ENCODE data around the gene PNPLA6.
A peak's percentile ranks its signal among the peaks of the same experiment; 100 is the strongest.

Gene PNPLA6

DNA sequence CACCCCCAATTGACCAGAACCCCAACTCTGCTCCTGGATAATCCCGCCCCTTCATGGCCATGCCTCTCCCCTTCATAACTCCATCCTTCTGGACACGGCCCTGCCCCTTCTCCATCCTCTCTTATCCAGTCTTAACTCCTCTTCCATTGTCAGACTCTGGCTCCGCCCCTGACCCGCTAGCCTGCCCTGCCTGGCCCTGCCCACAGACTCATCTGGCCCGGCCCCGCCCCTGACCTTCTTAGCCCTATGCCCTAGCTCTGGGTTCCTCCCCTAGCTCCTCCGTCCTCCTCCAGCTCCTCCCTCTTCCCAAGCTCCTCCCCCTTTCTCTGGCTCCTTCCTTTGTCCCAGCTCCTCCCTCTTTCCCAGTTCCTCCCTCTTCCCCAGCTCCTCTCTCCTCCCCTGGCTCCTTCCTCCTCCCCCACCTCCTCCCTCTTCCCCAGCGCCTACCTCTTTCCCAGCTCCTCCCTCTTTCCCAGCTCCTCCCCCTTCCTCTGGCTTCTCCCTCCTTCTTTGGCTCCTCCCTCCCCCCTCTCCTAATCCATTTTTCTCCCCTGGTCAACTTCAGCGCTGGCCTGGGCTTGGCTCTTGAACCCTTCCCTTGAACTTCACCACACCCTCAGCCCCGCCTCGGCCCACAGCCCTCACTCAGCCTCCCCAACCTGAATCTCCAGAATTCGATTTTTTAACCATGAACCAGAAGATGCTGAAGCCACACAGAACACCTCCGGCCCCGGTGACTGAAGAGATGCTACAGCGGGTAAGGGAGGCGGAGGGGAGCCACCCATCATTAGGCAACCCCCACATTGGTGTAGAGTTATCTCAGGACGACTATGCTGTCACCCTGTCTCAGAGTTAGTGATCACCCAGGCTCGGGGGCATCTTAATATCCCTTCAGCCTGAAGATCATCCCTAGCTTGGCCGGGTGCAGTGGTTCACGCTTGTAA, 28.9 kb upstream of the PNPLA6 start:
- no peak overlapping the region for H3K4me3 ChIP-seq (ENCODE audit: low read depth, low read length)
- TF ChIP-seq, protein P1, sequence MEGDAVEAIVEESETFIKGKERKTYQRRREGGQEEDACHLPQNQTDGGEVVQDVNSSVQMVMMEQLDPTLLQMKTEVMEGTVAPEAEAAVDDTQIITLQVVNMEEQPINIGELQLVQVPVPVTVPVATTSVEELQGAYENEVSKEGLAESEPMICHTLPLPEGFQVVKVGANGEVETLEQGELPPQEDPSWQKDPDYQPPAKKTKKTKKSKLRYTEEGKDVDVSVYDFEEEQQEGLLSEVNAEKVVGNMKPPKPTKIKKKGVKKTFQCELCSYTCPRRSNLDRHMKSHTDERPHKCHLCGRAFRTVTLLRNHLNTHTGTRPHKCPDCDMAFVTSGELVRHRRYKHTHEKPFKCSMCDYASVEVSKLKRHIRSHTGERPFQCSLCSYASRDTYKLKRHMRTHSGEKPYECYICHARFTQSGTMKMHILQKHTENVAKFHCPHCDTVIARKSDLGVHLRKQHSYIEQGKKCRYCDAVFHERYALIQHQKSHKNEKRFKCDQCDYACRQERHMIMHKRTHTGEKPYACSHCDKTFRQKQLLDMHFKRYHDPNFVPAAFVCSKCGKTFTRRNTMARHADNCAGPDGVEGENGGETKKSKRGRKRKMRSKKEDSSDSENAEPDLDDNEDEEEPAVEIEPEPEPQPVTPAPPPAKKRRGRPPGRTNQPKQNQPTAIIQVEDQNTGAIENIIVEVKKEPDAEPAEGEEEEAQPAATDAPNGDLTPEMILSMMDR (IDR thresholded peaks at IDR 0.05; ENCODE audit: low read depth, low read length) = no peak

DNA sequence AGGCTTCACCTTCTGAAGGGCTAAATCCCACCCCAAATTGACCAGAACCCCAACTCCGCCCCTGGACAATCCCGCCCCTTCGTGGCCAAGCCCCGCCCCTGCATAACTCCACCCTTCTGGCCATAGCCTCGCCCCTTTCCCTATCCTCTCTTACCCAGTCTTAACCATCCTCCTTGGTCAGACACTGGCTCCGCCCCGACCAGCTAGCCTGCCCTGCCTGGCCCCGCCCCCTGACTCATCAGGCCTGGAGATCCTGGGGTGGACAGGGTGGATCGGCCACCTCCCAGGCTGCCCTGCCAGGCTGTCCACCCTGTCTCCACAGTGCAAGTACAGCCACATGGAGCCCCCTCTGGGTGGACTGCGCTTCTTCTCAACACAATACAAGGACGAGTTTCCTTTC, 27.6 kb upstream of the PNPLA6 start:
- H3K4me3 ChIP-seq (ENCODE audit: low read depth, low read length) = no peak overlapping the region
- TF ChIP-seq, protein P1 (IDR thresholded peaks at IDR 0.05; ENCODE audit: low read depth, low read length) = no peak

DNA sequence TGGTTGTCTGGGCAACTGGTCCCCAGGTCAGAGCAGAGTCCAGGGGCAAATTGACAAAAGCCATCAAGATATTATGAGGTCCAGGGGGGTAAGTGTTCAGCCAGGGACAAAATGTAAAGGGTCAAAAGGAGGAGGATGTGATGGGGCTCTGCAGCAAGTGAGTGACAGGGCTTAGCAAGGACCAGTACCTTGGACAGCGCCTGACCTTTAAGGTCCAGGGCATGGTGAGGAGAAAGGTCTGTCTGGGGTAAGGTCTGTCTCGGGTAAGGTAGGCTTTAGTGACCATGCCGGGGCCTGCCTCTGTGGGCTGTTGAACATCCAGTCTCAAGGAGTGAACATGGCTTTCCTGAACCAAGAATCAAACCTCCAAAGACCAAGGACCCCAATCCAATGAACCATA, 25.9 kb upstream of the PNPLA6 start:
- H3K4me3 ChIP-seq (ENCODE audit: low read depth, low read length) = no peak overlapping the region
- TF ChIP-seq, protein P1 (IDR thresholded peaks at IDR 0.05; ENCODE audit: low read depth, low read length) = no peak

DNA sequence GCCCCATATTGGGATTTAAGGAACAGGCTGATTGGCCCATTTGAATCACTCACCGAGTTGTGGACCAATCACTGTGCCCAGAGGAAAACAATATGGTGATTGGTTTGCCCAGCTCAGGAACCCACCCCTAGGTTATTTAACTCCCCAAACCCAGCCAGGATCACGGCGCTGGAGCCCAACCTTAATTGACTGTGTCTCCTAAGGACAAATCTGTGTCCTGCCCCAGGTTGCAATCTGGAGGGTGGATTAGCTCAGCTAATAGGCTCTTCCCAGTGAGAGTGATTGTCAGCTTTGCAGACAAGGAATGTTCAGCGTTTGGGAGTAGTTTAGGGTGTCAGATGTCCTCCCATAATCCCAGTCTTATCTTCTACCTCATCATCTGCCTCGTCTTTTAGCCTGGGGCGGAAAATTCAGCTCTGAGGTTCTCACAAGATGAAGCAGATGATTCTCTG, 23.1 kb upstream of the PNPLA6 start:
- H3K4me3 ChIP-seq (ENCODE audit: low read depth, low read length) = no peak overlapping the region
- TF ChIP-seq, protein P1 (IDR thresholded peaks at IDR 0.05; ENCODE audit: low read depth, low read length) = no peak

DNA sequence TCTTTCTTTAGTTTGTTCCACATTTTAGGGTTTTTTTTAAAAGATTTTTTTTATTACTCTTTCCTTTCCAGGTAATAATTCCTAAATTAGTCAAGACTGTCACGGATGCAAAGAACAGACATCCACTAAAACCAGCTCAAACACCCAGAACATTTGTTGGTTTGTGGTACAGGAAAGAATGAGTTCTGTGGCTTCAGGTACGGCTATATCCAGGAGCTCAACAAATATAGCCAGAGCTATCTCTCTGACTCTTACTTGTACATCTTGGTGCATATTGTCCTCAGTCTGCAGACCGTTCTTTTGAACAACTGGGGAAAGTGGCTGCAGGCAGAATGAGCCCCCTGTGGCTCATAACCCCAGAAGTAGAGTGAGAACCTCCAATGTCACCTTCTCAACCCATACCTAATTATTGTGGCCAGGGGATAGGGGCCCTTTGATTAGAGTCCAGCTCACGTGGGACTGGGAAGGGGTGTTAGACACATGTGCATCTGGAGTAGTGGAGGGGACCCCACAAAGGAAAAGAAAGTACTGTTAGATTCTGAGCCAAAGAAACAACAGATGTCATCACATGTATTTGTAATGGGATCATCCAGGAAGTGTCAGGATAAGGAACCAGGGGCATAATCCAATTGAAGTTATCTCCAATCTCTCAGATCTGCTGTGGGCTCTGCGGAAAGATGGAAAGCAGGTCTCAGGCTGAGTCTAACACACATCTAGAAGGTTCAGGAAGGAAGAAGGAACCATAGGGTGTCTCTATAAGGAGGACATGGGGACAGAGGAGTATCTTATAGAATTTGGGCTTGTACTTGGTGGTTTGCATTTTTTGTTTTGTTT, 21.5 kb upstream of the PNPLA6 start:
- TF ChIP-seq, protein P1 (IDR thresholded peaks at IDR 0.05; ENCODE audit: low read depth, low read length) = no peak
- no peak overlapping the region for H3K4me3 ChIP-seq (ENCODE audit: low read depth, low read length)

DNA sequence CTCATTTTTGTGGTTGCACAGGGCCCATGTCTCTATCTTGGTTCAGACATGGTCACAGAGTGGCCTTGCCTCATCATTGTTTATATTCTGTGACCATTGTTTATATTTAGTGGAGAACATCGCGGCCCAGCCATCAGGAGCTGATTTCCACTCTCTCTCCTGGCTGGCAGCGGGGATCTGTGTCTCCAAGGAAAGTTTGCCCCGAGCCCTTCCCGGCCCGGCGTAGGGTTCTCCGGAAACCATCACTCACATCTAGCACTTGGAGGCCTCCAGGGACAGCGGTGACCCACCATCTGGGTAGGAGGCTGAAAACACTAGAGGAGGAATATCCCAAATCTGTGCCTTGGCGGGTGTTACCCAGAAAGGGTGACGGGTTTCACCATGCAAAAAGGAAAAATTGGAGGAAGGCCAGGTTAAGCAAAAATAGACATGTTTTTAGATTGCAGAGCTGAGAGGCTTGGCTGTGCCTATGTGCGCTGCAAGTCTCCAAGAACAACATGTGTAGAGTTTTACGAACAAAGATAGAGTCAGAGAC, 20.3 kb upstream of the PNPLA6 start:
- H3K4me3 ChIP-seq (ENCODE audit: low read depth, low read length) = peak overlapping the region; percentile 61
- TF ChIP-seq, protein P1 (IDR thresholded peaks at IDR 0.05; ENCODE audit: low read depth, low read length) = no peak
